GM19025 (cell line): Measurements from ENCODE around the gene PEX14.

Experiments used
- ATAC-seq: cut with Tn5 transposase; IDR thresholded peaks from one replicate; pipeline ENCODE4 v1.9.1; 2021; ENCODE audit warnings: mild to moderate bottlenecking, low read depth, moderate library complexity; ENCODE audit not compliant: unreplicated experiment

PEX14 gene

GRCh38 chr1:10585242-10585641, 110.5 kb downstream of the PEX14 start:
- ATAC-seq, result no peak

- ATAC-seq, result no peak
These were observed 111.4 kb downstream of the PEX14 start for GRCh38 chr1:10586125-10586524.

GRCh38 chr1:10588640-10589039, 113.9 kb downstream of the PEX14 start:
- no peak for ATAC-seq

GRCh38 chr1:10589074-10589473, 114.3 kb downstream of the PEX14 start:
- ATAC-seq, result no peak

- no peak for ATAC-seq
These were observed 116.3 kb downstream of the PEX14 start for GRCh38 chr1:10591010-10591409.

- ATAC-seq, result no peak
These were observed 117.6 kb downstream of the PEX14 start for GRCh38 chr1:10592373-10592772.

GRCh38 chr1:10593750-10594149, 119.0 kb downstream of the PEX14 start:
- no peak for ATAC-seq

GRCh38 chr1:10594595-10595223, 120.0 kb downstream of the PEX14 start:
- peak; percentile 55 for ATAC-seq

GRCh38 chr1:10596780-10597179, 122.0 kb downstream of the PEX14 start:
- ATAC-seq, result no peak

- ATAC-seq, result no peak
These were observed 123.0 kb downstream of the PEX14 start for GRCh38 chr1:10597492-10598388.

- ATAC-seq, result no peak
These were observed 123.6 kb downstream of the PEX14 start for GRCh38 chr1:10598389-10598702.

- ATAC-seq, result no peak
These were observed 124.6 kb downstream of the PEX14 start for GRCh38 chr1:10599194-10599861.

- no peak for ATAC-seq
These were observed 126.8 kb downstream of the PEX14 start for GRCh38 chr1:10601342-10602070.

- no peak for ATAC-seq
These were observed 128.2 kb downstream of the PEX14 start for GRCh38 chr1:10602936-10603335.

- no peak for ATAC-seq
These were observed 130.2 kb downstream of the PEX14 start for GRCh38 chr1:10604966-10605365.

- ATAC-seq, result no peak
These were observed 131.3 kb downstream of the PEX14 start for GRCh38 chr1:10606064-10606463.

GRCh38 chr1:10607228-10607627, 132.5 kb downstream of the PEX14 start:
- ATAC-seq, result no peak

- ATAC-seq, result no peak
These were observed 133.9 kb downstream of the PEX14 start for GRCh38 chr1:10608690-10609089.

GRCh38 chr1:10610901-10611600, 136.3 kb downstream of the PEX14 start:
- no peak for ATAC-seq

- ATAC-seq, result no peak
These were observed 137.8 kb downstream of the PEX14 start for GRCh38 chr1:10612436-10613160.
